T-helper 1 cell treated with Interleukin-12 subunit alpha and Interleukin-12 subunit beta and Interleukin-4 antibody, amounts not matched to agents 30 μg/mL and 1 μg/mL, for 36 hours (primary cell): Measurements from ENCODE around the gene UNC79.
"Not testable (repeated sequence)": the region's sequence is repeated elsewhere in the genome, so short reads cannot be mapped to it uniquely, and the experiment has no call there.

Experiments used
- H3K27ac Mint-ChIP-seq: one replicate; pipeline ENCODE4 v1.8.0; 2021; ENCODE audit warnings: mild to moderate bottlenecking, mixed read lengths
- H3K27me3 Mint-ChIP-seq: one replicate; pipeline ENCODE4 v1.8.0; 2021; ENCODE audit warnings: low read depth, mixed read lengths
- H3K36me3 Mint-ChIP-seq: one replicate; pipeline ENCODE4 v1.8.0; 2021; ENCODE audit warnings: low read depth, mixed read lengths
- H3K4me1 Mint-ChIP-seq: one replicate; pipeline ENCODE4 v1.8.0; 2021; ENCODE audit warnings: low read depth, mixed read lengths
- H3K4me3 Mint-ChIP-seq: one replicate; pipeline ENCODE4 v1.8.0; 2021; ENCODE audit warnings: mild to moderate bottlenecking, moderate library complexity, mixed read lengths
- H3K9me3 Mint-ChIP-seq: one replicate; pipeline ENCODE4 v1.8.0; 2021; ENCODE audit warnings: mixed read lengths

The UNC79 gene

DNA sequence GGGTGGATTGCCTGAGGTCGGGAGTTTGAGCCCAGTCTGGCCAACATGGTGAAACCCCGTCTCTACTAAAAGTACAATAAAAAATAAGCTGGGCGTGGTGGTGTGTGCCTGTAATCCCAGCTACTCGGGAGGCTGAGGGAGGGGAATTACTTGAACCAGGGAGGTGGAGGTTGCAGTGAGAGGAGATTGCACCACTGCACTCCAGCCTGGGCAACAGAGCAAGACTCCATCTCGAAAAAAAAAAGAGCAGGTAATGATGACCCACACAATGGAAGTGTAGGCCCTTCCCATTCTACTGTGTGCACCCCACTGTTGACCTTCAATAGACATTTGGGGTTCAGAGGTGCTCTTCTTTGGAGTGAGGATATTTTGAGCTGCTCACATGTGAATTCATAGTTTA lies 94.5 kb downstream of the UNC79 start:
- H3K27ac Mint-ChIP-seq, H3K36me3 Mint-ChIP-seq, H3K4me3 Mint-ChIP-seq, H3K4me1 Mint-ChIP-seq, H3K27me3 Mint-ChIP-seq: not testable (repeated sequence)
- peaks cover 23% of the 10 kb centered on the region for H3K9me3 Mint-ChIP-seq

DNA sequence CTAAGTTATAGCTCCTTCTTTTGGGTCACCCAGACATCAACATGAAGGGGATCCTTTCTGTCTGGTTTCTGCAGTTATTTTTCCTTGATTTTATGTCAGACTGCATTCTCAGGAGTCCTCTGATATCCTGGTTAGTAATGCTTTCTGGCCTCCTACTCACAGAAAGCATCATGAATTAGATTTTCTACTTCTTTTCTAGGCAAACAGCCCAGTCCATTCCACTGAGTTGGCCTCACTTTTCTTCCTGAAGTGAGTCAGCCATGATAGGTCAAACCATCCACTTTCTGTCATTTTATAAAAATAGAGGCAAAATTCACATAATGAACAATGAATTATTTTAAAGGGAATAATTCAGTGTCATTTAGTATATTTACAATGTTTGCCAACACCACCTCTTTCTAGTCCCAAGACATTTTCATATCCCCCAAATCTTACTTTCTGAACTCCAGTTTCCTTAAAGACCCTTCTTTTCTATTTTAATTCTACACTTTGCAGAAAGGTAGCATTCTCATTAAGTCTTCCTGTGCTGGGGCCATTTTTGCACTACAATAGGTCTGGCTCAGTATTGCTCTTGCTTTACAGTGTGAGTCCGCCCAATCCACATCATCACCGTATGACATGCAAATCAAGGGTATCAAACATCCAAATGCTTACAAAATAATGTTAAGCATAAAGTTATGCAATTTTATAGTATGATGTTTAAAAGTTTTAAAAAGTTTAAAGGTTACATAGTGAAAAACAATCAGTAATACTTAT lies 95.1 kb downstream of the UNC79 start:
- Mint-ChIP-seq H3K4me1 (no peaks in the 10 kb centered on the region), H3K27me3 (peaks cover 6% of the 10 kb centered on the region), H3K9me3 (peaks cover 16% of the 10 kb centered on the region), H3K36me3 (no peaks in the 10 kb centered on the region), H3K4me3 (no peak overlapping the region), H3K27ac (no peak overlapping the region)

DNA sequence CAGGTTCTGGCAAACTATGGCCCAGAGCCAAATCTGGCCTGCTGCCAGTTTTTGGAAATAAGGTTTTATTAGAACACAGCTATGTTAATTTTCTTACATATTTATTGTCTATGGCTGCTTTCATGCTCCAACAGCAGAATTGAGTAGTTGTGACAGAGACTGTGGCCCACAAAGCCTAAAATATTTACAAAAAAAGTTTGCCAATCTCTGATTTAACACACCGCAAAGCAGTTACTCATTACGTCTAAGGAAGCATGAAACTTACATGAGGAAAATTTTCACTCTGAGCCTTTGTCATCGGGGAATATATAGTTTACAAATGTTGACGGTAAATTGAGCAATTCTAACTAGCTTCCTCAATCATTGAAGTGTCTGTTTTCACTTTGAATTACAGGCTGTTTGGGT lies 96.5 kb downstream of the UNC79 start:
- Mint-ChIP-seq H3K4me1 (no peaks in the 10 kb centered on the region), H3K4me3 (no peak overlapping the region), H3K27me3 (peaks cover 6% of the 10 kb centered on the region), H3K27ac (no peak overlapping the region), H3K36me3 (no peaks in the 10 kb centered on the region), H3K9me3 (peaks cover 4% of the 10 kb centered on the region)

DNA sequence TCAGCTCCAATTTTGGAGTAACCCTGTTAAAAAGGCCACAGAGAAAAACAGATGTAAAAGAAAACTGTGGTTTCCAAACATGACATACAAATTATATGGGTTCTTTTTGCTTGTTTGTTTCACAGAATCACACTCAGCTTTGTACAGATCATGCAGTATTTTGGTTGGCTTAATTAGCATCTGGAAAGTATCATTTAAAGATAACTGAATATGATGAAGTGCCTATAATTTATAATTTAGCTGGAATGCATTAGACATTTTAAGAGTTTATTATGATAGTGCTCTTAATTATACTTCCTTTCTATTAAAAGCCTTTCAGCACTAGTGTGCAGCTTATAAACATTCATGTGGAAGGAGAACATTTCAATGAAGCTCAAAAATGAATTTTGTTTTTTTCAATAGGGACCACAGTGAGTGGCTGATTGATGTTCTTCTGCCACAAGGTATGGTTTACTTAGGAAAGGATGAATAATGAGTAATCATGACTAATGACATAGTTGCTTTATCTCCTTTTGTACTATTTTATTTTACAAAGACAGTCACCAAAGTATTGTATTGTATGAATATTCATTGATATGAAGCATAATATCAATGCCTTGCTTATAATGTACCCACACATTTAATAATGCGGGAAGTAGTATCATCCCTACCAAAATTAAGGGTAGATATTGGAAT lies 98.3 kb downstream of the UNC79 start:
- peaks cover 13% of the 10 kb centered on the region for H3K27me3 Mint-ChIP-seq
- H3K4me3 Mint-ChIP-seq: no peak overlapping the region
- H3K4me1 Mint-ChIP-seq: no peaks in the 10 kb centered on the region
- no peaks in the 10 kb centered on the region for H3K36me3 Mint-ChIP-seq
- no peaks in the 10 kb centered on the region for H3K9me3 Mint-ChIP-seq
- no peak overlapping the region for H3K27ac Mint-ChIP-seq

DNA sequence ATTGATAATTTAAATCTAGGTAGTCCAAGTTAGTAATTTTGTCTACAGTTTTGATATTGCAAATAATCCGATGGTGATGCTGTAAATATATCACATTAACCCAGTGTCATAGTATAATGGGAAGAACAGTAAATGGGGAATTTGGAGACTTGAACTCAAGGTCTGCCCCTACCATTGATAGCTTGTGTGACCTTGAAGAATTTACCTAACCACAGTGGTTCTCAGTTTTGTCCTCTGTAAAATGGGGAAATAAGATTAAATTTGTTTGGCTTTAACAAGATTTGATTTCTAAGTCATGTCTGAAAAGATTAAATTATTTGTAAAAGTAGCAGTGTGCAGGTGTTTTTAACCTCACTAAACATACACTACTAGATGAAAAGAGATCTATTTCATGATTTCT lies 100.9 kb downstream of the UNC79 start:
- Mint-ChIP-seq H3K4me3 (no peak overlapping the region), H3K27ac (no peak overlapping the region), H3K4me1 (no peaks in the 10 kb centered on the region), H3K36me3 (no peaks in the 10 kb centered on the region), H3K9me3 (no peaks in the 10 kb centered on the region), H3K27me3 (peaks cover 10% of the 10 kb centered on the region)

DNA sequence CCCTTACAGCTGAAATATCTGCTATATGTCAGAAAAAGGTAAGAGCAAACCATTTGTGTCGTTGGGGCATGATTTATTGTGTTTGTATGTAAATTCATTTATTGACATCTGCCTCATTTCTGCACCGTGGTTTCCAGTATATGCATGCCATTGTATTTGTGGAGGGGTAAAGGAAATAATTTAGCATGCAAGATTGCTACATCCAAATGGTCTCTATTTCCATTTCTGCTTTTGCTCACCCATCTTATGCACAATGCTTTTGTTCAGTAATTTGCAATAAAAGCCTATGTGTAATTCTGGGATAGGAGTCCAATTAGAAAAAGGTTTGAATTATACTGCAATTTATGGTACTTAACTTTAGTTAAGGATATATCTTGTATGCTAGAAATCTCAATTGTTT lies 101.8 kb downstream of the UNC79 start:
- Mint-ChIP-seq H3K4me3 (no peak overlapping the region), H3K36me3 (no peaks in the 10 kb centered on the region), H3K27ac (no peak overlapping the region), H3K9me3 (no peaks in the 10 kb centered on the region), H3K27me3 (peaks cover 10% of the 10 kb centered on the region), H3K4me1 (no peaks in the 10 kb centered on the region)

DNA sequence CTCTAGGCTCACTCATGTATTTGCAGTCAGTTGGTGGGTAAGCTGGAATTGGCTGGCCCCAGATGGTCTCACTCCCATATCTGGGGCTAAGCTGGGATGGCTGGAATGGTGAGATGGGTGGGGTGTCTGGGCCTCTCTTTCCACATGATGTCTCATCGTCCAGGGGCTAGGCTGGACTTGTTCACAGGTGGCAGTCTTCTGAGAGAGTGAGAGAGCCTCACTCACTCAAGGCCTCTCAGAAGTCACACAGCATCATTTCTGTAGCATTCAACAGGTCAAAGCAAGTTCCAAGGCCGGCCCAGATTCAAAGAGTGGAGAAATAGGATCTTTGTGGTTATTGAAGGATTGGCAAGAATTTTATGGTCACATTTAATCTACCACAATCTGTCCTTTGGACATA lies 102.7 kb downstream of the UNC79 start:
- no peak overlapping the region for H3K4me3 Mint-ChIP-seq
- no peaks in the 10 kb centered on the region for H3K36me3 Mint-ChIP-seq
- no peak overlapping the region for H3K27ac Mint-ChIP-seq
- no peaks in the 10 kb centered on the region for H3K4me1 Mint-ChIP-seq
- H3K9me3 Mint-ChIP-seq: no peaks in the 10 kb centered on the region
- H3K27me3 Mint-ChIP-seq: peaks cover 8% of the 10 kb centered on the region

DNA sequence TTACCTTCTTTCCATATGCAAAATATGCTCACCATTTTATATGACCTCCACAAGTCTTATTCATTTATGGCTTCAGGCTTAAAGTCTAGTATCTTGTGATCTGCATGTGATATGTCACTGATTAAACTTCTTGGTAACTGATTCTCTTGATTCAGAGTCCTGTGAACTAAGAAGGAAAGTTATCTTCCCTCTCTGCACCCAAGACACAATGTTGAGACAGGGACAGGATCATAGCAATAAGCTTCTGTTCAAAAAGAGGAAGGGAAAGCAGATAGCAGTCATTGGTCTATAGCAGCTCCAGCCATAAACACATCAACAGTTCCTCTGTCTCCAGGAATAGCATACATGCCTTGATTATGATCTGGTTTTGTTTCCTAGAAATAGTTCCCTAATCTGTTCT lies 103.1 kb downstream of the UNC79 start:
- Mint-ChIP-seq H3K27ac (no peak overlapping the region), H3K36me3 (no peaks in the 10 kb centered on the region), H3K9me3 (no peaks in the 10 kb centered on the region), H3K4me1 (no peaks in the 10 kb centered on the region), H3K4me3 (no peak overlapping the region), H3K27me3 (peaks cover 6% of the 10 kb centered on the region)

DNA sequence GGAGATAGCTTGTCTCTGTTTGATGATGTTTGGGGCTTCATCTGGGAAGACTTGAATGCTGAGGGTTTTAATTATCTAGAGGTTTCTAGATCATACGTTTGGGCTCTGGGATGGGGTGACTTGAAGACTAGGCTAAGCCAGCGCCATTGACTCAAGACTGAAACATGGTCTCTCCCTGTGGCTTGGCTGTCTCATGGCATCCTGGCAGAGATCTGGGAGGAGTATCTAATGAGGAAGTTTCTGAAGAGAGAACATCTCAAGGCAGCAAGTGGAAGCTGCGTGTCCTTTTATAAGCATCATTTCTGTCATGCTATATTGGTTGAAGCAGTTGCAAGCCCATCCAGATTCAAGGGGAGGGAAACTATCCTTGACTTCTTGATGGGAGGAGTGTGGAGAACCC lies 104.8 kb downstream of the UNC79 start:
- Mint-ChIP-seq H3K27me3 (peaks cover 6% of the 10 kb centered on the region), H3K27ac (no peak overlapping the region), H3K4me1 (no peaks in the 10 kb centered on the region), H3K9me3 (no peaks in the 10 kb centered on the region), H3K36me3 (no peaks in the 10 kb centered on the region), H3K4me3 (no peak overlapping the region)

DNA sequence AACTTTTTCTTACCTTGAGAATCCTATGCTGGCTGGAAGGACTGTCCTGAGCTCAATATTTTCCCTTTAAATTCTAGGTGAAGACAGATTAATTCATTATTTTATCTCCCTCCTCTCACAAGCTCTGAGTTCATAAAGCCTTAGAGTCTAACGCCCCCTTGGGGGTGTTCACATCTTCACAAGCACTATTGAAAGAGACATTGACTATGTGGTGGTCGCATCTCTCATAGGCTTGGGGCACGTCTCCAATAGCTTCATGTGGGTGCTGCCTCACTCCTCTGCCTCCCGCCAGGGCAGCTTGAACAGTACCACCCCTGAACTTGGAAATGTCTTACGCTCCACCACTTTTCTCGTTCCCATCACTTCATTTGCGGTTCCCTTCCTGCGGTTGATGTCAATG lies 106.2 kb downstream of the UNC79 start:
- no peak overlapping the region for H3K4me3 Mint-ChIP-seq
- no peaks in the 10 kb centered on the region for H3K9me3 Mint-ChIP-seq
- no peaks in the 10 kb centered on the region for H3K36me3 Mint-ChIP-seq
- no peaks in the 10 kb centered on the region for H3K4me1 Mint-ChIP-seq
- H3K27me3 Mint-ChIP-seq: peaks cover 6% of the 10 kb centered on the region
- no peak overlapping the region for H3K27ac Mint-ChIP-seq

DNA sequence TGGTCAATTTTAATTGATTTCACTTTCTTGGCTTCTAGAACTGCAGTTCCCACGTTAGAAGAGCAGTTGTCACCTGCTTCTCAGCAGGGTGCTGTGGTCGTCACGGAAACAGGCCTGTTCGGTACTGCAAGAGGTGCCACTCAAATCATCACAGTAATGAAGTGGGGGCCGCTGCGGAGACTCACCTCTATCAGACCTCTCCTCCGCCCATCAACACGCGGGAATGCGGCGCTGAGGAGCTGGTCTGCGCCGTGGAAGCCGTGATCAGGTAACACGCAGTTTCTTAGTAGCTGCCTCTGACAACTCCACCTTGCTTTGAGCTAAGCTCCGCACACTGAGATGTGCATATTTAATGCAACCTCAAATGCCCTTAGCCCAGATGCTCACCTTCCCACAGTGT lies 107.2 kb downstream of the UNC79 start:
- H3K36me3 Mint-ChIP-seq: no peaks in the 10 kb centered on the region
- H3K4me1 Mint-ChIP-seq: no peaks in the 10 kb centered on the region
- no peak overlapping the region for H3K27ac Mint-ChIP-seq
- no peaks in the 10 kb centered on the region for H3K9me3 Mint-ChIP-seq
- no peak overlapping the region for H3K4me3 Mint-ChIP-seq
- peaks cover 6% of the 10 kb centered on the region for H3K27me3 Mint-ChIP-seq

DNA sequence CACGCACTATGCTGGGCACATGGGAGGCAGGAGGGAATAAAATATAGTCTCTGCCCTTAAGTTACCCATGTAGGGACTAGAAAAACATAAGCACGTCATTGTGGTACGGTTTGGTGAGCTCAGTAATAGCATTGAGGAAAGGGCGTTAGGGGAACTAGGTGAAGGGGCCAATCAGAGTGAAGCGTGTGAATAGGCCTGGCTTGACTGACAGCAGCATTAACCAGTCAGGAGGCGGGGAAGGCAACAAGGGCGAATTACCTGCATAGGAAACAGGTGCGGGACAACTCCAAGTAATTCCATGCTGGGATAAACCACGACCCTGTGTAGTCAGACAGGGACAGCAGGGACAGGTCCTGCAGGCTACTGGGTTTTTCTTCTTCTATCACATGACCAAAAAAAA lies 107.7 kb downstream of the UNC79 start:
- Mint-ChIP-seq H3K4me1 (no peaks in the 10 kb centered on the region), H3K27me3 (peaks cover 6% of the 10 kb centered on the region), H3K4me3 (no peak overlapping the region), H3K27ac (no peak overlapping the region), H3K36me3 (no peaks in the 10 kb centered on the region), H3K9me3 (no peaks in the 10 kb centered on the region)

DNA sequence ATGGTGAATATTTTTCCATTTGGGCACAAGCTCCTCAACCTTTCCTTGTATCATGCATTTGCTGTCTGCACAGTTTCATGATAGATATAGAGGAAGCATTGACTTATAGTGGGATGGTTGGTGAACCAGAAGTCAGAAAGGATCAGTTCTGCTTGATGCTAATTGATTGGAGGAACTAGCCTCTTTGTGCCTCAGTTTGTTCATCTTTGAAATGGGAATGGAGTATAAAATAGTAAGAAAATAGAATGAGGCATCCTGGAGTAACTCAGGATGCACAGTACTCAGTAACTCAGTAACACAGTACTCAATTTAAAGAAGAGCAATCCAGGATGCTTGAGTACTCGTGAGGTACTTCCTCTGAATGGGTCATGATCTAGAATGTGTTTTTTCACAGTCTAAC lies 109.5 kb downstream of the UNC79 start:
- Mint-ChIP-seq H3K27me3 (peaks cover 9% of the 10 kb centered on the region), H3K4me1 (no peaks in the 10 kb centered on the region), H3K27ac (no peak overlapping the region), H3K36me3 (no peaks in the 10 kb centered on the region), H3K9me3 (no peaks in the 10 kb centered on the region), H3K4me3 (no peak overlapping the region)

DNA sequence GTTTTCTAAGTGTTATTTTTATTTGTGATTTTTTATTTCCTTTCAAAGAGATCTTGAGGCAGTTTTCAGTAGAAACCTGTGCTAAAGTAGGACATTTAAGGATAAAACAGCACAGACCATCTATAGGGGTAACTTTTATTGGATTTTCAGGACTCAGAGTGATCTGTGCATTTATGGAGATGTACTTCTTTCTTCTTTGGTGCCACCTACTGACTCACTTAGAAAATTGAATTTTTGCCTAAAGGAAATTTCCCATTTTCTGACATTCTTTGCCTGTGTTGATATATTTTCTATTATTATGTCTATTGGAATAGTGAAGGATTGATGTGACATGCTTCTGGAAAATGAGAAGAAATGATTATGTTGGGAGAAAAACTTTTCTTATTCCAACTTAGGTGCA lies 113.0 kb downstream of the UNC79 start:
- Mint-ChIP-seq H3K9me3 (no peaks in the 10 kb centered on the region), H3K27me3 (peaks cover 18% of the 10 kb centered on the region), H3K27ac (no peak overlapping the region), H3K4me1 (no peaks in the 10 kb centered on the region), H3K4me3 (no peak overlapping the region), H3K36me3 (no peaks in the 10 kb centered on the region)

DNA sequence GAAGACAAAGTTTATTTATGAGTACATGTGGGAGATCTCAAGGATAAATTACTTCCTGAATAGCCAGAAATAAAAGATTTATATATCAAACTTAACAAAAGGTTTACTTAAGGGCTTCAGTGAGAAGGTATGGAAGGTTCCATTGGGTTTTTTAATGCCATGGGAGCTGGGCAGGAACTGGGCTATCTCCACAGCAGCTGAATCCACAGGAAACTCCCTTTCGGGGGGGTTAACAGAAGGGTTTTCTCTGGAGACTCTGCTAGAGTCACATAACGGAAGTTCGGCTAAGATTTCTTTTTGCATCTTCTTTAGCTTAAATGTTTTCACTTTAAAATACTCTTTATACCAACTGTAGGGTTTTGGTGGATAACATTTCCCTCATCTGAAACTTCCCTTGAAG lies 113.5 kb downstream of the UNC79 start:
- Mint-ChIP-seq H3K27ac (no peak overlapping the region), H3K9me3 (no peaks in the 10 kb centered on the region), H3K4me3 (no peak overlapping the region), H3K27me3 (peaks cover 18% of the 10 kb centered on the region), H3K36me3 (no peaks in the 10 kb centered on the region), H3K4me1 (no peaks in the 10 kb centered on the region)
